Measurements from ENCODE around the gene PIEZO2.
"Not testable (repeated sequence)": the region's sequence is repeated elsewhere in the genome, so short reads cannot be mapped to it uniquely, and the experiment has no call there.

PIEZO2 gene

DNA sequence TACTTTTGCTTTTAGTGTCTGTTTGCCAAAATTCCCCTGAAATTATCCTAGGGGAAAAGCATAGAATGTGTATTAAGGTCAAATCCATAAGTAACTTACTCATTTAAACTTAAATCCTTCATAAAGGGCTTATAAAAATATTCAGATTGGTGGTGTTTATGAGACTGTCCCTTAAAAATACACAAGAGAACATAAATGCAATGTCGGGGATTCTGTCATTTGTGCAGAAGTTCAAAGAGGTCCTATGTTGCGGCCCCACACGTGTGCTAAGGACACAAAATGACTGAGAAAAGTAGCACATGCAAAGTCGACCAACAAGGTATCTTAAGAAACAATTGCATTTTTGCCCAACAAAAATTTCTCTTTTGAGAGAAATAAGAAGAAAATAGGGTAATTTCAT lies 225.1 kb downstream of the PIEZO2 start:
- H3K36me3 Mint-ChIP-seq (ENCODE audit: low read depth), result no peaks in the 10 kb centered on the region
- H3K9me3 Mint-ChIP-seq, result no peaks in the 10 kb centered on the region
- peak overlapping the region in 2 of 3 experiments; percentile 63 to 67 for H3K27ac Mint-ChIP-seq
- no peak for TF ChIP-seq CTCF (IDR thresholded peaks at IDR 0.05; ENCODE audit: unreplicated experiment in 3 of 3)
- no peak overlapping the region for H3K4me3 Mint-ChIP-seq
- H3K27me3 Mint-ChIP-seq (ENCODE audit: low read depth), result peaks cover 14% of the 10 kb centered on the region
- H3K4me1 Mint-ChIP-seq, result peaks cover 71% of the 10 kb centered on the region

GRCh38 chr18:10923551-10924070 lies 225.8 kb downstream of the PIEZO2 start:
- Mint-ChIP-seq H3K9me3 (no peaks in the 10 kb centered on the region), H3K4me1 (peaks cover 65% of the 10 kb centered on the region), H3K36me3 (ENCODE audit: low read depth) (no peaks in the 10 kb centered on the region), H3K4me3 (no peak overlapping the region), H3K27ac (peak overlapping the region in 2 of 3 experiments; percentile 63 to 67), H3K27me3 (ENCODE audit: low read depth) (peaks cover 14% of the 10 kb centered on the region)
- no peak for TF ChIP-seq CTCF (IDR thresholded peaks at IDR 0.05; ENCODE audit: unreplicated experiment in 3 of 3)

GRCh38 chr18:10923141-10923540 lies 226.2 kb downstream of the PIEZO2 start:
- H3K27ac Mint-ChIP-seq, result peak overlapping the region in 1 of 3 experiments; percentile 63
- no peak for TF ChIP-seq CTCF (IDR thresholded peaks at IDR 0.05; ENCODE audit: unreplicated experiment in 3 of 3)
- H3K27me3 Mint-ChIP-seq (ENCODE audit: low read depth), result peaks cover 14% of the 10 kb centered on the region
- H3K9me3 Mint-ChIP-seq, result no peaks in the 10 kb centered on the region
- no peak overlapping the region for H3K4me3 Mint-ChIP-seq
- no peaks in the 10 kb centered on the region for H3K36me3 Mint-ChIP-seq (ENCODE audit: low read depth)
- H3K4me1 Mint-ChIP-seq, result peaks cover 62% of the 10 kb centered on the region

DNA sequence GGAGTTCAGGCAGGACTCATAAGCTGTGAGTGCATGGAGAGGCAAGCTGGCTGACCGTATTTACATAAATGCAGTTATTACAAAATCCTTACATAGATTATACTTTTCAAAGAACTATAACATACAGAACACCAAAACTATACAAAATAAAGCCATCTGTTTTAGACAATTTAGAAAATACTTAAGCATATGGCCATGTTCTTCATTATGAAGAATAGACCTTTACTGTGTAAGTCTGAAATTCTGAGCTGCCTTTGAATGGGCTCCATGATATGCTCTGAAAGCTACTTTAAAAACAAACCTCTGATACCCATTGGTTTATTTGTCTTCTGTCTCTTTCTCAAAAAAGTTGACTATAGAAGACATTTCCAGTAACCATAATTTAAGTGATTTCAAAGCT lies 226.7 kb downstream of the PIEZO2 start:
- H3K36me3 Mint-ChIP-seq (ENCODE audit: low read depth); H3K4me3 Mint-ChIP-seq; H3K9me3 Mint-ChIP-seq: not testable (repeated sequence)
- Mint-ChIP-seq H3K4me1 (peaks cover 58% of the 10 kb centered on the region), H3K27me3 (ENCODE audit: low read depth) (peaks cover 14% of the 10 kb centered on the region), H3K27ac (peak overlapping the region in 2 of 3 experiments; percentile 25 to 64)

DNA sequence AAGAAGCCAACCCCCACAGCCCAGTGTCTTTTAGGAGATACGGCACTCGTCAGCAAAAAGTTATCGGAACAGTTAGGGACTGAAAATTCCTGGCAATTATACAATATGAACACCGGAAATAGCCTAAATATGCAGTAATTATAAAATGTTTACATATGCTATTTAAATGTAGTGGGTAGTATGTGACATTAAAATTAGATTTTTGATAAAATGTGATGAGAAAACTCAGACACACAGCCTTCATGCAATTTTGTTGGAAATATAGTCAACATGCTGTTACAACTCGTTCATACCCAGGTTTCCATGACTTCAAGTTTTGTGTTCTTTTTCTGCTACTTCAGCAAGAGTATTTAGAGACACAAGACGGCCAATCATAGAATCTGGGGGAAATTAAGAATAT lies 229.1 kb downstream of the PIEZO2 start:
- peak overlapping the region in 1 of 3 experiments; percentile 66 for H3K27ac Mint-ChIP-seq
- H3K9me3 Mint-ChIP-seq; H3K36me3 Mint-ChIP-seq (ENCODE audit: low read depth): not testable (repeated sequence)

DNA sequence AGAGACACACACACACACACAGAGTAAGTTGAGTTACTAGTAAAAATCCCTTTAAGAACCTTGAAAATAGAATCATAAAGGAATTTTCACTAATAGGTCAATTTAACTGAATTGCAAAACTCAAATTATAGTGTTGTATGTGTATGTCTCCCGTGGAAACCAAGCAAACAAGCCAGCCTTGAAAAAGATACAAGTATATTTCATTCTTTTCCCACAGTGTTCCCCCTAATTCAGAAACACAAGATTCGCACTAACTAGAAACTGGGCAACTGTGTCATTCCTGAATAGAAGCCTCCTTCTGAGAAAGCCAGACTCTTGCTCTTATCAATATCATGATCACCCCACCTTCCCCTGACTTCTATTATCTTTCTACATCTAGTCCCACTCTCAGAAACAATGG lies 229.5 kb downstream of the PIEZO2 start:
- TF ChIP-seq CTCF (IDR thresholded peaks at IDR 0.05; ENCODE audit: unreplicated experiment in 3 of 3), result no peak
- peak overlapping the region in 1 of 3 experiments; percentile 66 for H3K27ac Mint-ChIP-seq
- H3K27me3 Mint-ChIP-seq (ENCODE audit: low read depth), result peaks cover 11% of the 10 kb centered on the region
- H3K36me3 Mint-ChIP-seq (ENCODE audit: low read depth), result no peaks in the 10 kb centered on the region
- H3K4me1 Mint-ChIP-seq, result peaks cover 42% of the 10 kb centered on the region
- H3K4me3 Mint-ChIP-seq, result no peak overlapping the region
- H3K9me3 Mint-ChIP-seq, result no peaks in the 10 kb centered on the region

More for the DNA sequence above, 229.1 kb downstream of the PIEZO2 start:
- Mint-ChIP-seq H3K27me3 (ENCODE audit: low read depth) (peaks cover 11% of the 10 kb centered on the region), H3K4me1 (peaks cover 45% of the 10 kb centered on the region)
- not testable (repeated sequence) for H3K4me3 Mint-ChIP-seq

DNA sequence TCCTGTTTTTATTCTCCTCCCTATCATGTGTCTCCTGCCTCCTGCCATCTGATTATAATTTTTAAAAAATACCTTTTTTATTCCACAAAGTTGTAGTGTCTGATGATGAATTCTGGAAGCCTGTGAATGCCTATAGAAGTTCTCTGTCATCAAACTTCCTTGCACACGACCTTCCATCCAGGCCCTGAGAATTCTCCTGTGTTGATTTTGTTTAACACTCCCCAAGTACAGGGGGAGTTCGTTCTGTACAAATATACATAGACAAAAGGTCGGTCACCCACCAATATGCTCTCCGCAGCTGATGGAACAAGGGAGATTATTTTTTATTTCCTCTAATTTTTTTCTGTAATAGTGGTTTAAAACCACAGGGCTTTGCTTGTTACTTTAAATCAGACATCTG lies 232.5 kb downstream of the PIEZO2 start:
- H3K4me3 Mint-ChIP-seq, result no peak overlapping the region
- H3K27me3 Mint-ChIP-seq (ENCODE audit: low read depth), result peaks cover 6% of the 10 kb centered on the region
- no peaks in the 10 kb centered on the region for H3K36me3 Mint-ChIP-seq (ENCODE audit: low read depth)
- H3K27ac Mint-ChIP-seq, result peak overlapping the region; percentile 16 to 71 (median 45)
- TF ChIP-seq CTCF (IDR thresholded peaks at IDR 0.05; ENCODE audit: unreplicated experiment in 3 of 3), result no peak
- peaks cover 45% of the 10 kb centered on the region for H3K4me1 Mint-ChIP-seq
- H3K9me3 Mint-ChIP-seq, result no peaks in the 10 kb centered on the region

Data from nephron (organoid).